GM12878 (cell line): ENCODE results near the gene KATNA1. TPM values are rescaled to one million over a fixed set of nuclear protein-coding genes. Genes with fewer than 3 reads are reported as not detected.

ENCODE experiments used
- ATAC-seq: fragments of 200-7000 bp; cut with Tn5 transposase; 3 replicates; pipeline ENCODE4 v1.9.1; 2020; ENCODE audit warnings: mild to moderate bottlenecking, moderate library complexity
- BruUV-seq: library from RNA; stranded (reverse); fragments of 400-500 nt; replicated peaks from 2 replicates; lab custom pipeline; 2021; lab: Mats Ljungman, UMichigan
- CTCF ChIA-PET: fragments of 300-600 bp; sonication (Branson Sonifier 250); formaldehyde crosslinking; extraction: SDS; loops from one replicate; lab custom pipeline; 2021; ENCODE audit warnings: inconsistent platforms; lab: Yijun Ruan, JAX
- POLR2A ChIA-PET: fragments of 350-600 bp; formaldehyde crosslinking; extraction: SDS; loops from one replicate; lab custom pipeline; 2021; ENCODE audit warnings: inconsistent platforms; lab: Charles Lee
- RAD21 ChIA-PET: fragments of 300-600 bp; sonication (Branson Sonifier 250); formaldehyde crosslinking; loops from one replicate; lab custom pipeline; 2023; ENCODE audit warnings: antibody characterized with exemption; ENCODE audit not compliant: unreplicated experiment; lab: Charles Lee
- SMC1A ChIA-PET: fragments of 300-600 bp; sonication (Branson Sonifier 250); formaldehyde crosslinking; loops from one replicate; lab custom pipeline; 2023; ENCODE audit not compliant: unreplicated experiment, uncharacterized antibody; lab: Charles Lee
- DNase-seq: peaks from one replicate; pipeline ENCODE4 v3.0.0-alpha.2; 2011; ENCODE audit warnings: low read depth, low spot score
- FAIRE-seq: peaks from 3 replicates; lab custom pipeline; 2011; peaks lifted over from hg19 to GRCh38; lab: Jason Lieb, UNC
- H2AFZ ChIP-seq: 2 replicates; pipeline ENCODE4 v1.6.0; 2011; ENCODE audit warnings: low read depth, low read length, control low read depth; ENCODE audit not compliant: control insufficient read depth
- H3K27ac ChIP-seq: 2 replicates; pipeline ENCODE4 v1.5.1; 2011; ENCODE audit warnings: control low read depth; ENCODE audit not compliant: control insufficient read depth, insufficient read depth
- H3K27me3 ChIP-seq, 2 experiments: replicated peaks in 1 of 2; 2 replicates each; pipeline versions ENCODE4 v1.6.0 to v1.6.1; 2011; ENCODE audit warnings: low read length in 1 of 2; ENCODE audit not compliant: control insufficient read depth in 2 of 2, insufficient read depth in 2 of 2
- H3K36me3 ChIP-seq, 2 experiments: 2 replicates each; pipeline ENCODE4 v1.5.1; 2011; ENCODE audit warnings: low read length in 1 of 2; ENCODE audit not compliant: control insufficient read depth in 2 of 2, insufficient read depth in 2 of 2
- H3K4me1 ChIP-seq: 2 replicates; pipeline ENCODE4 v1.6.1; 2011; ENCODE audit warnings: mild to moderate bottlenecking, low read length, moderate library complexity, mixed read lengths; ENCODE audit not compliant: control insufficient read depth, insufficient read depth
- H3K4me2 ChIP-seq: 2 replicates; pipeline ENCODE4 v1.6.0; 2011; ENCODE audit warnings: control low read depth; ENCODE audit not compliant: control insufficient read depth, insufficient read depth
- H3K4me3 ChIP-seq: fragments of 200-600 bp; sonication (generic); 2 replicates; pipeline ENCODE4 v1.5.1; 2016
- H3K79me2 ChIP-seq: 2 replicates; pipeline ENCODE4 v1.6.0; 2011; ENCODE audit warnings: low read length; ENCODE audit not compliant: control insufficient read depth, insufficient read depth
- H3K9ac ChIP-seq: 2 replicates; pipeline ENCODE4 v1.8.0; 2011; ENCODE audit warnings: low read length, control low read depth, mixed read lengths; ENCODE audit not compliant: control insufficient read depth, insufficient read depth
- H3K9me3 ChIP-seq: replicated peaks from 3 replicates; pipeline ENCODE4 v1.5.1; 2011; ENCODE audit warnings: mild to moderate bottlenecking, low read length; ENCODE audit not compliant: control insufficient read depth, insufficient read depth
- H4K20me1 ChIP-seq: 2 replicates; pipeline ENCODE4 v1.6.0; 2011; ENCODE audit not compliant: control insufficient read depth, insufficient read depth
- CREB1 ChIP-seq: IDR thresholded peaks from 2 replicates; pipeline ENCODE4 v1.6.1; 2012; ENCODE audit warnings: low read depth, mild to moderate bottlenecking, inconsistent platforms
- GABPA ChIP-seq: IDR thresholded peaks from 2 replicates; pipeline ENCODE4 v1.6.1; 2014; ENCODE audit warnings: antibody characterized with exemption, low read depth, mild to moderate bottlenecking, inconsistent platforms
- HCFC1 ChIP-seq: fragments of 150-350 bp; IDR thresholded peaks from 2 replicates; pipeline ENCODE4 v1.6.1; 2014; ENCODE audit warnings: low read length
- KDM1A ChIP-seq: fragments of 200-600 bp; sonication (generic); IDR thresholded peaks from 2 replicates; pipeline ENCODE4 v1.6.1; 2016; ENCODE audit warnings: borderline replicate concordance
- MYC ChIP-seq: IDR thresholded peaks from 2 replicates; pipeline ENCODE4 v1.6.1; 2011; ENCODE audit warnings: mild to moderate bottlenecking, low read length, moderate library complexity, inconsistent platforms; ENCODE audit not compliant: insufficient read depth, insufficient replicate concordance, insufficient read length, severe bottlenecking
- NFYA ChIP-seq: IDR thresholded peaks from 2 replicates; pipeline ENCODE4 v1.6.1; 2011; ENCODE audit warnings: low read depth, mild to moderate bottlenecking, low read length, improper control_type of control experiment, borderline replicate concordance
- POLR2A ChIP-seq: IDR thresholded peaks from 2 replicates; pipeline ENCODE4 v1.6.1; 2011; ENCODE audit warnings: low read depth, mild to moderate bottlenecking, low read length
- POU2F2 ChIP-seq: IDR thresholded peaks from 3 replicates; pipeline ENCODE4 v1.6.1; 2011; ENCODE audit warnings: low read depth, mild to moderate bottlenecking, low read length, borderline replicate concordance
- RAD21 ChIP-seq: IDR thresholded peaks from 2 replicates; pipeline ENCODE4 v1.6.1; 2011; ENCODE audit warnings: mild to moderate bottlenecking, low read depth, low read length, moderate library complexity; ENCODE audit not compliant: insufficient read depth
- RCOR1 ChIP-seq: conservative IDR thresholded peaks from 2 replicates; pipeline ENCODE4 v1.6.1; 2012; ENCODE audit warnings: low read depth, low read length, improper control_type of control experiment
- RELA ChIP-seq: fragments of 450-650 bp; IDR thresholded peaks from 2 replicates; pipeline ENCODE4 v1.8.0; 2014; ENCODE audit warnings: borderline replicate concordance; ENCODE audit not compliant: partially characterized antibody
- STAT3 ChIP-seq: IDR thresholded peaks from 2 replicates; pipeline ENCODE4 v1.6.1; 2011; ENCODE audit warnings: low read depth, low read length, improper control_type of control experiment
- SUPT20H ChIP-seq: IDR thresholded peaks from 2 replicates; pipeline ENCODE4 v1.6.1; 2011; ENCODE audit warnings: low read depth, mild to moderate bottlenecking, low read length, moderate library complexity, borderline replicate concordance; ENCODE audit not compliant: control insufficient read depth
- SUZ12 ChIP-seq: fragments of 200-600 bp; sonication (generic); IDR thresholded peaks from one replicate; pipeline ENCODE4 v1.6.1; 2018; ENCODE audit warnings: antibody characterized with exemption, mild to moderate bottlenecking; ENCODE audit not compliant: unreplicated experiment
- YY1 ChIP-seq: IDR thresholded peaks from 2 replicates; pipeline ENCODE4 v1.6.1; 2011; ENCODE audit warnings: low read depth, mild to moderate bottlenecking, low read length
- ZNF217 ChIP-seq: fragments of 450-650 bp; IDR thresholded peaks from 2 replicates; pipeline ENCODE4 v1.6.1; 2017; ENCODE audit warnings: antibody characterized with exemption, mild to moderate bottlenecking
- ZNF622 ChIP-seq: fragments of 450-650 bp; IDR thresholded peaks from 2 replicates; pipeline ENCODE4 v1.6.1; 2017; ENCODE audit warnings: mild to moderate bottlenecking, inconsistent platforms
- WGBS: methylation state at CpG from one replicate; pipeline ENCODE4 v1.1.6; 2016; ENCODE audit warnings: low lambda C conversion rate; ENCODE audit not compliant: insufficient replicate concordance, insufficient coverage; ENCODE audit errors: missing lambda C conversion rate; 5-methylcytosine and 5-hydroxymethylcytosine counted together
- in situ Hi-C: fragments of 300-500 bp; cut with MboI; formaldehyde crosslinking; loops from 9 replicates; pipeline ENCODE4 v1.14.3; 2018; ENCODE audit warnings: mixed read lengths
- intact Hi-C: fragments of 100-400 bp; cut with micrococcal nuclease; formaldehyde crosslinking; loops from one replicate; pipeline ENCODE4 v1.14.2; 2022; ENCODE audit not compliant: unreplicated experiment
- polyA plus RNA-seq, 11 experiments: library from polyadenylated mRNA; depleted of rRNA in 4 of 11; unstranded in 6 of 11; stranded (reverse) in 5 of 11; fragments of >200 nt; fragmentation: Nextera tagmentation in 4 of 11; fragmentation: Illumina TruSeq in 1 of 11; extraction: Ambion mirVana in 4 of 11; extraction: Trizol in 1 of 11; gene quantifications; 1 replicate in 1 of 11; 2 replicates in 10 of 11; pipeline versions ENCODE4 v1.2.1 to v1.2.3, GENCODE V29; 2011 to 2016; ENCODE audit warnings: inconsistent platforms in 2 of 11, missing spikeins in 2 of 11, low read depth in 1 of 11
- total RNA-seq, 4 experiments: library from RNA; depleted of rRNA in 3 of 4; stranded (reverse); fragments of >200 nt in 3 of 4; fragmentation: Illumina TruSeq in 1 of 4; extraction: Trizol in 1 of 4; gene quantifications; 2 replicates each; pipeline versions ENCODE4 v1.2.1 to v1.2.3, GENCODE V29; 2013 to 2021
- TF ChIP-seq, protein P1 (sequence below): IDR thresholded peaks from 2 replicates; pipeline ENCODE4 v1.6.1; 2011; ENCODE audit warnings: borderline replicate concordance, low read depth, mild to moderate bottlenecking, moderate library complexity, mixed read lengths, low read length; ENCODE audit not compliant: insufficient read depth; ENCODE audit errors: extremely low read length
- TF ChIP-seq, protein P2 (sequence below): IDR thresholded peaks from 2 replicates; pipeline ENCODE4 v1.6.1; 2012; ENCODE audit warnings: low read length, inconsistent platforms

The KATNA1 gene
- total and polyA plus RNA-seq, 10 of the 15 experiments (the other 5 are each of a cell fraction or from before 2014, with no cell fraction given), result 15.4 to 35.3 (median 25.1) TPM

DNA sequence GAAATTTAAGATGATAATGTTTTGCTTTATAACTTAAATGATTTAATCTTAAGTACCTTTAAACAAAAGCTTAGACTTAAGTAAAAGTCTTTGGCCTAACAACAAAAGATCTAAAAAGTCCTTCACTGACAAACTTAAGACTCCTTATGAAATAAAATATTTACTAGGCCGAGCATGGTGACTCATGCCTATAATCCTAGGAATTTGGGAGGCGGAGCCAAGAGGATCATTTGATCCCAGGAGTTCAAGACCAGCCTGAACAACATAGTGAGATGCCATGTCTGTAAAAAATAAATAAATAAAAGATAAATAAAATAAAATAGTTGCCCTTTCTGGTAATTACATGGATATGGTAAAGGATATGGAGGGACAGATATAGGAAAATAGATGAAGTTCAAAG, 12.4 kb downstream of the KATNA1 start:
- Histone ChIP-seq H3K4me1 (no peaks in the 10 kb centered on the region), H3K4me3 (no peak overlapping the region), H3K27me3 (no peaks in the 10 kb centered on the region), H4K20me1 (no peaks in the 10 kb centered on the region)
- ATAC-seq (no peak), FAIRE-seq (no peak), DNase-seq (no peak)
- 91% methylated on average over 2 of the region's 2 CpGs for WGBS
- POLR2A ChIA-PET, result interaction anchor here (0.8 to 1.4 kb wide), 2 partner anchors 11 to 82 kb away, joined by 3 to 5 read pairs; partner anchors contain the start of gene LATS1
- in situ Hi-C loops, result no loop called here
- intact Hi-C loops, result no loop called here
- TF ChIP-seq RCOR1, result no peak
- TF ChIP-seq, protein P1, sequence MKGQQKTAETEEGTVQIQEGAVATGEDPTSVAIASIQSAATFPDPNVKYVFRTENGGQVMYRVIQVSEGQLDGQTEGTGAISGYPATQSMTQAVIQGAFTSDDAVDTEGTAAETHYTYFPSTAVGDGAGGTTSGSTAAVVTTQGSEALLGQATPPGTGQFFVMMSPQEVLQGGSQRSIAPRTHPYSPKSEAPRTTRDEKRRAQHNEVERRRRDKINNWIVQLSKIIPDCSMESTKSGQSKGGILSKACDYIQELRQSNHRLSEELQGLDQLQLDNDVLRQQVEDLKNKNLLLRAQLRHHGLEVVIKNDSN, result no peak
- no peak for TF ChIP-seq POLR2A
- TF ChIP-seq KDM1A, result no peak
- TF ChIP-seq NFYA, result no peak
- no peak for TF ChIP-seq RAD21
- TF ChIP-seq ZNF217, result no peak
- no peak for TF ChIP-seq POU2F2
- no peak for TF ChIP-seq RELA
- no peak for TF ChIP-seq YY1
- TF ChIP-seq CREB1, result no peak
- TF ChIP-seq, protein P2, sequence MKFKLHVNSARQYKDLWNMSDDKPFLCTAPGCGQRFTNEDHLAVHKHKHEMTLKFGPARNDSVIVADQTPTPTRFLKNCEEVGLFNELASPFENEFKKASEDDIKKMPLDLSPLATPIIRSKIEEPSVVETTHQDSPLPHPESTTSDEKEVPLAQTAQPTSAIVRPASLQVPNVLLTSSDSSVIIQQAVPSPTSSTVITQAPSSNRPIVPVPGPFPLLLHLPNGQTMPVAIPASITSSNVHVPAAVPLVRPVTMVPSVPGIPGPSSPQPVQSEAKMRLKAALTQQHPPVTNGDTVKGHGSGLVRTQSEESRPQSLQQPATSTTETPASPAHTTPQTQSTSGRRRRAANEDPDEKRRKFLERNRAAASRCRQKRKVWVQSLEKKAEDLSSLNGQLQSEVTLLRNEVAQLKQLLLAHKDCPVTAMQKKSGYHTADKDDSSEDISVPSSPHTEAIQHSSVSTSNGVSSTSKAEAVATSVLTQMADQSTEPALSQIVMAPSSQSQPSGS, result no peak
- TF ChIP-seq ZNF622, result no peak
- no peak for TF ChIP-seq MYC
- TF ChIP-seq HCFC1, result no peak
- no peak for TF ChIP-seq SUZ12
- no peak for TF ChIP-seq GABPA
- no peak for TF ChIP-seq STAT3
- TF ChIP-seq SUPT20H, result no peak
- TF ChIP-seq, all 136 proteins: peak for 0
- Histone ChIP-seq H3K9me3 (no peaks in the 10 kb centered on the region), H3K4me2 (no peak overlapping the region), H3K27ac (no peak overlapping the region), H2AFZ (no peak overlapping the region), H3K36me3 (0 out of 4 replicates have a peak, but pooled peaks cover 0 to 2% of the 10 kb centered on the region in 2 experiments), H3K79me2 (no peaks in the 10 kb centered on the region; the same call in none of the 2 replicates), H3K9ac (no peak overlapping the region)
- ChIA-PET SMC1A (no interaction called here), RAD21 (no interaction called here), CTCF (interaction anchor here (0.6 to 0.7 kb wide), 2 partner anchors 42 to 59 kb away, joined by 3 read pairs; no protein-coding TSS in a partner anchor)
- BruUV-seq, result no TSS peak
